B cell (primary cell): Measurements from ENCODE around the gene LEMD3.
A peak's percentile ranks its signal among the peaks of the same experiment; 100 is the strongest.

Source experiments
- EZH2 ChIP-seq: IDR thresholded peaks from 2 replicates; pipeline ENCODE4 v1.6.1; 2012; ENCODE audit warnings: borderline replicate concordance, low read depth, mild to moderate bottlenecking, moderate library complexity, low read length; ENCODE audit not compliant: insufficient read depth, poor library complexity, severe bottlenecking
- TF ChIP-seq, protein P1 (sequence below): fragments of 200-600 bp; IDR thresholded peaks from one replicate; pipeline ENCODE4 v1.8.0; 2022; ENCODE audit warnings: antibody characterized with exemption, mild to moderate bottlenecking

DNA sequence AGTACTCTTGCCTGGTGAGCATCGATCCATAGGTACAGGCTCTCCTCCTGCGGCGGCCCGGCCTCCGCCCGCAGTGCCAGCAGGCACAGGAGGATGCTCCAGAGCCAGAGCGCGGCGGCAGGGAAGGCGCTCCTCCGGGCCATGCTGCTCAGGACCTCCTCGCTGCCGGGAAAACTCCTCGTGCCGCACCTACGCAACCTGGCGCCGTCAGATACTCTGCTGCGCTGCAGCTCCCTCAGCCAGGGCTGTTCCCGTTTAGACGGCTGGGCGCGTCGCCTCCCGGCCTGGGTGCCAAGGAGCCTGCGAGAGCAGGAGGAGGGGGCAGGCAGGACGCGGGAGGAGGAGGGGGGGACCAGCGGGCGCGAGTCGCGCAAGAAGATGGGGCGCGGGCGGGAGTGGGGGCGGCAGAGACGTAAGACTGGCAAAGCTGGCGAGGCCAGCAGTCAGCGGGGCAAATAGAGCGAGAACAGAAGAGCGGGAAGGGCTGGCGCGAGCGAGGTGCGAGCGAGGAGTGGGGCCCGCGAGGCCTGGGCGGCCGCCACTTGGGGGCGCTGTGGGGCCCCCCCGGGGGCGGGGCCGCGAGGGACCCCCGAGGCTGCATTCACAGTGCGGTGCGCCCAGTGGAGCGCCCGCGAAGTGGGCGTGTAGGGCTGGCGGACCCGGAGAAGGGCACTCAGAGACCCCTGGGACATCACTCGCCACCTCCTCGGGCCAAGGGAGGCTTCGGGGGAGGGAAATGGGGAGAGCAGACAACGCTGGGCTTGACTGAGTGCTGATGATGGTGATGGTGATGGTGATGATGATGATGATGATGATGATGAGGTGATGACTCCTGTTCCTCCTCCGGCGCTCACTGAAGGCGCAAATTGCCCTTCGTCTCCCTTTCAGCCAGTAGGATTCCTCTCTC is 48.1 kb upstream of the LEMD3 start, which contains the start of gene WIF1:
- TF ChIP-seq EZH2, result no peak
- TF ChIP-seq, protein P1, sequence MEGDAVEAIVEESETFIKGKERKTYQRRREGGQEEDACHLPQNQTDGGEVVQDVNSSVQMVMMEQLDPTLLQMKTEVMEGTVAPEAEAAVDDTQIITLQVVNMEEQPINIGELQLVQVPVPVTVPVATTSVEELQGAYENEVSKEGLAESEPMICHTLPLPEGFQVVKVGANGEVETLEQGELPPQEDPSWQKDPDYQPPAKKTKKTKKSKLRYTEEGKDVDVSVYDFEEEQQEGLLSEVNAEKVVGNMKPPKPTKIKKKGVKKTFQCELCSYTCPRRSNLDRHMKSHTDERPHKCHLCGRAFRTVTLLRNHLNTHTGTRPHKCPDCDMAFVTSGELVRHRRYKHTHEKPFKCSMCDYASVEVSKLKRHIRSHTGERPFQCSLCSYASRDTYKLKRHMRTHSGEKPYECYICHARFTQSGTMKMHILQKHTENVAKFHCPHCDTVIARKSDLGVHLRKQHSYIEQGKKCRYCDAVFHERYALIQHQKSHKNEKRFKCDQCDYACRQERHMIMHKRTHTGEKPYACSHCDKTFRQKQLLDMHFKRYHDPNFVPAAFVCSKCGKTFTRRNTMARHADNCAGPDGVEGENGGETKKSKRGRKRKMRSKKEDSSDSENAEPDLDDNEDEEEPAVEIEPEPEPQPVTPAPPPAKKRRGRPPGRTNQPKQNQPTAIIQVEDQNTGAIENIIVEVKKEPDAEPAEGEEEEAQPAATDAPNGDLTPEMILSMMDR, result peak; percentile 59
